ENCODE results near the gene FLT4.

Gene FLT4

GRCh38 chr5:180625125-180625790 lies 24.1 kb downstream of the FLT4 start:
- no peak for FAIRE-seq

GRCh38 chr5:180624587-180624986 lies 24.8 kb downstream of the FLT4 start:
- FAIRE-seq, result no peak

DNA sequence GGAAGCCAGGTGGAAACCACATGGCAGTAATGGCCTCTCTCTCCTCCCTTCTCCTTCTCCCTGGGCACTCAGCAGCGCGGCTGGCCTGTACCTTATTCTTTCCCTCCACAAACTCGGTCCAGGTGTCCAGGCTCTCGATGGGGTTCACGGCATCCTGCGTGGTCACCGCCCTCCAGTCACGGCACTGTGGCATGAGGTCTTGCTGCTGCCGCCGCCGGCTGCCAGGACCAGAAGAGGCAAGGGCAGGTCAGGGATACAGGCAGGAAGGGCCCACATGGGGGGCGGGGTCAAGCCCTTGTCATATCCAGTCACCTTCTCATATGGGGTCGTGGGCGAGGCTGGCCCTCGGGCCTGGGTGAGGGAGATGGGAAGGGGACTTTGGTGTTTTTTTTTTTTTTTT lies 25.6 kb downstream of the FLT4 start:
- no peak for FAIRE-seq

GRCh38 chr5:180623411-180623834 lies 26.0 kb downstream of the FLT4 start:
- no peak for FAIRE-seq

GRCh38 chr5:180622910-180623309 lies 26.5 kb downstream of the FLT4 start:
- FAIRE-seq, result no peak

GRCh38 chr5:180621311-180621710 lies 28.1 kb downstream of the FLT4 start:
- FAIRE-seq, result no peak

- FAIRE-seq, result no peak
These were observed 29.4 kb downstream of the FLT4 start for GRCh38 chr5:180620014-180620413.

DNA sequence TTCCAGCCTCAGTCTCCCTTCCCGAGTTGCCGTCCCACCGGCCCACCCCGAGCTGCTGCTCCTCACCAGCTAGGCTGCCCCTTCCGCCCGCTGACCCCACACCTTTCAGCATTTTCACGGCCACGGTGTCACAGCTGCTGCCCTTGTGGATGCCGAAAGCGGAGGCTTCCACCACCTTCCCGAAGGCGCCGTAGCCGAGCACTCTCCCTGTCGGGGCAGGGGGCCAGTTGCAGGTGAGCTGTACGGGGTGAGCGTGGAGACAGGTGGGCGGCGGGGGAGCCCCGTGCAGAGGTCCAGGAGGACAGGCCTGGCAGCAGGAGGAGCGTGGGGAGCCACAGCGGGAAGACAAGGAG lies 29.9 kb downstream of the FLT4 start:
- no peak for FAIRE-seq

DNA sequence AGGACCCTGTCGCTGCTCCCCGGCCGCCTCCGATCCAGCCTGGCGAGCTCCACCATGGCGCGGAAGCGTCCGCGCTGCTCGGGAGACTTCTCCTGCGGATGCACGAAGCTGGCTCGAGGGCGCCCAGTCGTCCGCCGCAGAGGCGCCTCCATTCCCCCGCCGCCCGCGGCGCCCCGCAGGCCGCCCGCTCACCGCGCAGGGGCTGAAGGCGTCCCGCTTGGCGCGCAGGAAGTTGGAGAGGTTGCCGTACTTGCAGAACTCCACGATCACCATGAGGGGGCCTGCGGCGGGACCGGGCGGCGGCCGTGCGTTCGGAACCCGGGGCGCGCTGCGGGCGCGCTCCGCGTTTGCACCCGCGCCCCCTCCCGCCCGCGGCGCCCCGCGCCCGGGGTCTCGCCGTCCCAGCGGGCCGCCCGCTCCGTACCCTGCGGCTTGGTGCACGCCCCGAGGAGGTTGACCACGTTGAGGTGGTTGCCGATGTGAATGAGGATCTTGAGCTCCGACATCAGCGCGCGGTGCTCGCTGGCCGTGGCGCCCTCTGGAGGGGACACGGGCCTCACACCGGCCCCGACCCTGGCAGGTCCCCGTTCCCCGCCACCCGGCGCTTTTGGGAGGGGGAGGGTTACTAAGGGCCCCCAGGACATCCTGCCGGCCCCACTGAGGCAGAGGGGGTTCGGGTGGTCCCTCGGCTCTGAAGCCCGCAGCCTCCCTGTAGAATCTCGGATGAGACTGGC lies 30.4 kb downstream of the FLT4 start:
- no peak for FAIRE-seq

- FAIRE-seq, result no peak
These were observed 30.9 kb downstream of the FLT4 start for GRCh38 chr5:180618487-180618828.

- no peak for FAIRE-seq
These were observed 35.6 kb downstream of the FLT4 start for GRCh38 chr5:180613814-180614188.

- FAIRE-seq, result no peak
These were observed 36.1 kb downstream of the FLT4 start for GRCh38 chr5:180613188-180613813.

DNA sequence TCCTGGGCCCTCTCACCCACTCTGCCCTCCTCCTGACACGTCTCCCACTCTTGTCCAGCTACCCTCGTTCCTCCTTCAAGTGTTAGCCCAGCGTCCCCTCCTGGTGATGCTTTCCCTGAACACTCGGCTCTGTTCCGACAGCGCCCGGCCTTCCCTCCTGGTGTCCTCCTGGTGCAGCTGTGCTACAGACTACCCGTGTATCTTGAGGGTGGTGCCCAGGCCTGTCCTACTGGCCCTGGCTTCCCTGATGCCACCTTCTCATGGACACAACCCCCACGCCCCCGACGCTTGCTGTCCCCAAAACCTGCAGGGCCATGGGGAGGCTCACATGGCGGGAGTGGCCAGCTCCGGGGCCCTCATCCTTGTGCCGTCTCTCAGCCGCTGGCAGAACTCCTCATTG lies 36.7 kb downstream of the FLT4 start:
- no peak for FAIRE-seq

DNA sequence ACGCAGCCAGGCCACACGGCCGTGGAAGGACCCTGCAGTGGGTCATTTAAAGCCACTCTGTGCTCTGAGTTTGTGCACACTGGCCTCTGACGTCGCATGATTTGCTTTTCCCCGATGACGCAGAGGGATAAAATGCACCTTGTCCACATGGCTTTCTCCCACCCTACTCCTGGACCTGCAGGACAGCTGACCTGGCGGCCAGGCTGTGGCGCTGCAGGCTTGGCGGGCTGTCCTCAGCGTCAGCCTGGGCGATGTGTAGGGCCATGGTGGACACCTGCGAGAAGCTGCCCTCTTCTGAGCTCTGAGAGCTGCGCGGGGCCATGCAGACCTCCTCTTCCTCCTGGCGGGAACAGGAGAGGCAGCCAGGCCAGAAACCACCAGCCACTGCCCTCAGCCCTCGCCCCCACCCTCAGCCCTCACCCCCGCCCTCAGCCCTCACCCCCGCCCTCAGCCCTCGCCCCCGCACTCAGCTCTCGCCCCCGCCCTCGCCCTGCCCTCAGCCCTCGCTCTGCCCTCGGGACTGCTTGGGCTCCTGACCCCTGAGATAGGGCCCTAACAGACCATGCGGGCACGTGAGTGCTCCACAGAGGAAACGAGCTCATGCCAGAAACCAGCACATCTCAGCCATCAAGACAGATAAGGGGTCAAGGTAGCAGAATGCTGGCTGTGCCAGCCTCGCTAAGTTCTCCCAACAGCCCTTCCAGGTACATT lies 38.1 kb downstream of the FLT4 start:
- FAIRE-seq, result no peak

DNA sequence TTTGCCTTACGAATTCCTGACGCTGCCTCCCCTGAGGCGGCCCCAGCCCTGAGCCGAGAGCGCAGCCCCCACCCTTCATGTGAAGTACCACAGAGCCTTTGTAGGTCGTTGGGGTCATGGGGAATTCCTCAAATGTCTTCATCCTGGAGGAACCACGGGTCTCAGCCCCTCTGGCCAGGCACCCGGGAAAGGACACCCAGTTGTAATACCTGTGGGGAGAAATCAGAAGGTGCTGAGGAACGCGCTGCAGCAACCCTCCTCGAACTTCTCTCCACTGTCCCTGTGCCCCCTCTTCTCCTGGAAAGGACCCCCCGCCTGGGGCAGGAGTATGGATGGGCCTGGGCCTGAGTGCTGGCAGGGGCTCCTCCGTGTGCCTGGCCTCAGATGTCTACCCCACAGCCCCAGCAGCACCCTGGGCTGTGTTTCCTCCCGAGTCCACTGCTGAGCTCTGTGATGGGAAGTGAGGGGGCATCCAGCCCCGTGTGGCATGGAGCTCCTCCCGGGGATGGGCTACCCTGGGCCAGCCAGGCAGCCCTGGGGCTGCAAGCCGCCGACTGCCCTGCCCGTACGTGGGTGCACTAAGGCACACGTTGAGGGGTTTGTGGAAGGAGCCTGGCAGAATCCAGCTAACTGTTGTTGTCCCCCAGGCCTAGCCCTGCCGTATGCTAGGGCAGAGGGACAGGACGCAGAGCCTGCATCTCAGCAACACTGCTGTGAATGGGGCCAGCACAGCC lies 39.4 kb downstream of the FLT4 start:
- no peak for FAIRE-seq

DNA sequence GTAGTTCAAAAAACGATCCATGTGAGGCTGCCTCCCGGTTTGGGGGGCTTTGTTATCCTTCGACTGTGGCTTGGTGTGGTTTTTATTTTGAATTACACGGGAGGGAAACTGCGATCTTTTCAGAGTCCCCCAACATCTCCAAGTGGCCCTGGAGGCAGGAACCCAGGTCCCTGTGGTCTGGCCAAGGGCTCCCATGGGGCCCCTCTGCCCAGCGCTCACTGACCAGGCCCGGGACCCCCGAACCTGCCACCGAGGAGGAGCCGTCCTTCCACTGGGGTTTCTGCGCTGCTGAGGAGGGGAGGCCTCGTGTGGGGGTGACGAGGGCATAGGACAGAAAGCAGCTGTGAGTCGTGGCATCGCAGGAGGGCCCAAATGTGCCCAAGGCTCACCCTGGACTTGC lies 40.0 kb downstream of the FLT4 start:
- FAIRE-seq, result no peak

DNA sequence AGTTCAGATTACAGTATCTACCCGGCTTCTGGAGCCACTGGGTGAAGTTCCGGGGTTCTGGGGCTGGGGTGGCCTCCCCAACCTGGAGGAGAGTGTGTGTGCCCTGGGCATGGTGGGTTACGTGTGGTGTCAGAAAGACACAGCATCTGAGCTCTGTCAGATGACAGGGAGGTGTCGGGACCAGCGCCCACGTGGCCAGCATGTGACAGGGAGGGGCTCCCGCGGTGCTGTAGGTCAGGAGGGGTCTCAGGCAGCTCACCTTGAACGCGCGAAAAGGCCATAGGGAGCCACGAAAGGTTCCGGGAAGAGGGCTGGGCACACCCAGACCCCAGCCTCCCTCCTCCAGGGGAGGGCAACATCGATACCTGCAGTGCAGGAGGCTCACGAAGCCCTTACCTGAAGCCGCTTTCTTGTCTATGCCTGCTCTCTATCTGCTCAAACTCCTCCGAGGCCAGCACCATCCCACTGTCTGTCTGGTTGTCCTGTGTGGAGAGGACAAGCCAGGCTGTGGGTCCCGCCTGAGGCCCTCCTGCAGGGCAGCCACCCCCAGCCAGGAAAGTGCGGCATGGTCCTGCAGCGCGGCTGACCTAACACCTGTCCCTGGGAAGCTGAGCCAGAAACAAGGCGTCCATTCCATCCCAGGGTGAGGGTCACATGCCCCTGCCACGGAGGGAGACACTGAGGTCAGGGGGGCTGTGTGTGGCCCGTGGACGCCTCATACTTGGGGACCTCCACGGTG lies 40.7 kb downstream of the FLT4 start:
- no peak for FAIRE-seq

DNA sequence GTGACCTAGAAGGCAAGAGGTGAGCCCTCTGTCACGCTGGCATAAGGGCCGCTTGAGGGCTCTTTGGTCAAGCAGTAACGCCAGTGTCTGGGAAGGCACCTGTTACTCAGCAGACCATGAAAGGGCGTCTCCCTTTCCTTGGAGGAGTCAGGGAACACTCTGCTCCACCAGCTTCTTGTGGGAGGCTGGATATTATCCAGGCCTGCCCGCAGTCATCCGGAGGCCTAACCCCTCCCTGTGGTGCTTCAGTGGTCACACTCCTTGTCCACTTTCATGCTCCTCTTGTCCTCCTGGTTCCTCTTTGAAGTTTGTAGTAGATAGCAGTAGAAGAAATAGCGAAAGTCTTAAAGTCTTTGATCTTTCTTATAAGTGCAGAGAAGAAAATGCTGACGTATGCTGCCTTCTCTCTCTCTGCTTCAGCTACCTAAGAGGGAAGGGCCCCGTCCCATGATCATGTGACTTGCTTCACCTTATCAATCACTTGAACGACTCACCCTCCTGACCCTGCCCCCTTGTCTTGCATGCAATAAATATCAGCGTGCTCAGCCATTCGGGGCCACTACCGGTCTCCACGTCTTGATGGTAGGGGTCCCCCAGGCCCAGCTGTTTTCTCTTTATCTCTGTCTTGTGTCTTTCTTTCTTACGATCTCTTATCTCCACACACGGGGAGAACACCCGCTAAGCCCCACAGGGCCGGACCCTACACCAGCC lies 41.4 kb downstream of the FLT4 start:
- FAIRE-seq, result no peak

- no peak for FAIRE-seq
These were observed 43.1 kb downstream of the FLT4 start for GRCh38 chr5:180606215-180606785.

DNA sequence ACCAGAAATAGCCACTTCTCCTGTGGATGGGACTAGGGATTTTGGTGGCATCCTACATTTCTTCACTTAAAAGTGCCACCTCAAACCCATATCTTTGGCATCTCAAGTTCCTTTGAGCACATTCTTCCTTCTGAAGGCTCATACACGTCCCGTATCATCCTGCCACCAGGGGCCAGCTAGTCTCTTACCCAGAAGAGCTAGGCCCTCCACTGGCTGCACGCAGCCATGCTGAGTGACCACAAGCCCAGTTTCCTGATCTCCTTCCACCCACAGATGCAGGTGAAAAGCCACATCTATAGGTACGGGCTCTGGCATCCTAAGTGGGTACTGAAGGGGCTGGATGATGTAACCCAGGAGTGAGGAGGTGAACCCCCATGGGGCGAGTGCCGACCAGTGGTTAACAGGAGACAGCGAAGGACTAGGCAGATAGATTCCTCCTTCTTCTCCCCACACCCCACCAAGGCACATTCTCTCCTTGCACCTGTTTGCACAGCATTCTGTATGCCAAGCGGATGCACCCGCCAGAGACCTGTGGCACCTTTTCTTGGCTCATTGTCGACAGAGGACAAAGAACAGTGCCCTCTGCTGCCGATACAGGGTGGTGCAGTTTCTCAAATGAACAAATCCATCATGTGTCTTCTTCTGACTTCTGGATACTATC lies 43.7 kb downstream of the FLT4 start:
- no peak for FAIRE-seq

DNA sequence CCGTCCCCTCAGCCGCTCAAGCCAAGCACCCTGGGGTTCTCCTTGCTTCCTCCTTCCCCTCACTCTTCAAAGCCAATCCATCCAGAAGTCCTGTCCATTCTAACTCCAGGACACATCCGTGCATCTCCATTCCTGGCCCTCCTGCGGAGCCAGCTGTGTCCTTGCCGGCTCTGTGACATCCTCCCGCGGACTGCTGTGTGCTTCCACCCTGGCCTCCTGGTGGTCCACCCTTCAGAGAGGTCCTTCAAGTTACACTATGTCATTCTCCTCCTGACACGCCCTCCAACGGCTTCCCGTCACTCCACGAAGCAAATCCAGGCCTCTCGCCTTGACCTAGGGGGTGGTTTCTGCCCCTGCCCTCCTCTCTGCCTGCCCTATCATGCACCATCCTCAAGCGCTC lies 45.1 kb downstream of the FLT4 start:
- FAIRE-seq, result no peak
